Left ventricle myocardium inferior (tissue), 1 donor: Measurements from ENCODE around the gene SH2D3A. TPM values are rescaled to one million over a fixed set of nuclear protein-coding genes. Genes with fewer than 3 reads are reported as not detected.

Experiments
- DNase-seq: peaks from one replicate; pipeline ENCODE4 v3.0.0-alpha.2; 2020
- H3K27ac ChIP-seq: fragments of 200-600 bp; replicated peaks from 2 replicates; pipeline ENCODE4 v1.8.0; 2021
- H3K27me3 ChIP-seq: fragments of 200-600 bp; 2 replicates; pipeline ENCODE4 v1.8.0; 2021; ENCODE audit warnings: low read depth
- H3K36me3 ChIP-seq: fragments of 200-600 bp; 2 replicates; pipeline ENCODE4 v1.8.0; 2021
- H3K4me1 ChIP-seq: fragments of 200-600 bp; 2 replicates; pipeline ENCODE4 v1.8.0; 2021
- H3K4me3 ChIP-seq: fragments of 200-600 bp; 2 replicates; pipeline ENCODE4 v1.8.0; 2021; ENCODE audit warnings: mild to moderate bottlenecking, moderate library complexity
- H3K9me3 ChIP-seq: fragments of 200-600 bp; replicated peaks from 2 replicates; pipeline ENCODE4 v1.8.0; 2021
- intact Hi-C: fragments of 100-400 bp; cut with micrococcal nuclease; formaldehyde crosslinking; loops from one replicate; pipeline ENCODE4 v1.11.0; 2022
- total RNA-seq: library from RNA; stranded (reverse); fragmentation: NEBNext Ultra II Directional; extraction: Animal tissue kit (Norgen Biotek cat#: 25700); gene quantifications from one replicate; pipeline ENCODE4 v1.2.1, GENCODE V29; 2021
- TF ChIP-seq, protein P1 (sequence below): fragments of 200-600 bp; IDR thresholded peaks from 2 replicates; pipeline ENCODE4 v1.8.0; 2021; ENCODE audit warnings: antibody characterized with exemption, mild to moderate bottlenecking, borderline replicate concordance
- donor health status: DM: no; HTN: yes; CAD: no; lungs with severe emphysema.

The SH2D3A gene
- total RNA-seq, 1 donor from 2014 or later: 0.14 TPM

DNA sequence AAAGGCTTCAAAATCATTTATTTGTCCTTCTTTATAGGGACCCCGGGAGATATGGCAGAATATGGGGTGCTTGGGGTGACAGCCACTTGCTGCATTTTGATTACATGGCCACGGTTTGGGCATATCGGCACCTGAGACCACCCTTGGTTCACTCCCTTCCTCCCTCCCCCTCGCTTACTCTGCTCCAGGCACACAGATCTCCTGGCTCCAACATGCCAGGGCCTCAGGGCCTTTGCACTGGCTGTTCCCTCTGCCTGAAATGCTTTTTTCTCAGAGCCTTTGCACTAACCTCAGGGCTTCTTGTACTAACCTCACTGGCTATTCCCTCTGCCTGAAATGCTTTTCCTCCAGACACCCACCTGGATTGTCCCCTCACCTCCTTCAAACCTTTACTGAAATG lies 29.0 kb upstream of the SH2D3A start:
- intact Hi-C loops: no loop called here
- Histone ChIP-seq H3K4me3 (no peak overlapping the region), H3K27me3 (peaks cover 71% of the 10 kb centered on the region), H3K36me3 (no peaks in the 10 kb centered on the region), H3K27ac (no peak overlapping the region), H3K9me3 (peaks cover 15% of the 10 kb centered on the region), H3K4me1 (peaks cover 3% of the 10 kb centered on the region)
- TF ChIP-seq, protein P1, sequence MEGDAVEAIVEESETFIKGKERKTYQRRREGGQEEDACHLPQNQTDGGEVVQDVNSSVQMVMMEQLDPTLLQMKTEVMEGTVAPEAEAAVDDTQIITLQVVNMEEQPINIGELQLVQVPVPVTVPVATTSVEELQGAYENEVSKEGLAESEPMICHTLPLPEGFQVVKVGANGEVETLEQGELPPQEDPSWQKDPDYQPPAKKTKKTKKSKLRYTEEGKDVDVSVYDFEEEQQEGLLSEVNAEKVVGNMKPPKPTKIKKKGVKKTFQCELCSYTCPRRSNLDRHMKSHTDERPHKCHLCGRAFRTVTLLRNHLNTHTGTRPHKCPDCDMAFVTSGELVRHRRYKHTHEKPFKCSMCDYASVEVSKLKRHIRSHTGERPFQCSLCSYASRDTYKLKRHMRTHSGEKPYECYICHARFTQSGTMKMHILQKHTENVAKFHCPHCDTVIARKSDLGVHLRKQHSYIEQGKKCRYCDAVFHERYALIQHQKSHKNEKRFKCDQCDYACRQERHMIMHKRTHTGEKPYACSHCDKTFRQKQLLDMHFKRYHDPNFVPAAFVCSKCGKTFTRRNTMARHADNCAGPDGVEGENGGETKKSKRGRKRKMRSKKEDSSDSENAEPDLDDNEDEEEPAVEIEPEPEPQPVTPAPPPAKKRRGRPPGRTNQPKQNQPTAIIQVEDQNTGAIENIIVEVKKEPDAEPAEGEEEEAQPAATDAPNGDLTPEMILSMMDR: no peak
- no peak for DNase-seq

DNA sequence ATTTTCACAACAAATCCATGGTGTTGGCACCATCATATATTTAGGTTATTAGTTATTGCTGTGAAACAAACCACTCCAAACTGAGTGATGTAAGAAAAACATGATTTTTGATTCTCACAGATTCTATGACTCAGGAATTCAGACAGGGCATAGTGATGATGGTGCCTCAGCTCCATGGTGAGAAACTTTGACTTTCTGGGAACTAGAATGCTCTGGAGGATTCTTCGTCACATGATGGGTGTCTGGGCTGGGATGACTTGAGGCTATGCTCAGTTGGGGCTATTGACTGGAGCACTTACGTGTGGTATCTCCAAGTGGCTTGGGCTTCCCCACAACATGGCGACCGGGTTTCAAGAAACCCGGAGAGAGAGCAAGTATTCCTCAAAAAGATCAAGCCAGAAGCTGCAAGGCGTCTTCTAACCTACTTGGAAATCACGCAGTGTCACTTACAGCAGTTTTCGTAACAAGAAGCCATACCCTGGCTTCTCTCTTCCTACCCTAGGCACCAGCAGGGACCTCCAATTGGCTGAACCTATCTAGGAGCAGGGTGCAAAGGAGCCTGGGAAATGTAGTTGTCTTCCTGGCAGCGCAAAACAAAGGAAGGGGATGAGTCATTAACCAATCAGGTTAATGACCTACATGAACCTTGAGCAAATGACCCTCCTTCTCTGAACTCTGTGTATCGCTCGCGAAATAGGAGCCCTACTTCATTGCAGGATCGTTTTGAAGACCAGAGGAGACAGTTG lies 27.6 kb upstream of the SH2D3A start:
- no peak overlapping the region for H3K4me3 ChIP-seq
- intact Hi-C loops: no loop called here
- H3K27me3 ChIP-seq: peaks cover 67% of the 10 kb centered on the region
- H3K4me1 ChIP-seq: no peaks in the 10 kb centered on the region
- DNase-seq: no peak
- TF ChIP-seq, protein P1: no peak
- no peaks in the 10 kb centered on the region for H3K36me3 ChIP-seq
- peaks cover 15% of the 10 kb centered on the region for H3K9me3 ChIP-seq
- no peak overlapping the region for H3K27ac ChIP-seq

DNA sequence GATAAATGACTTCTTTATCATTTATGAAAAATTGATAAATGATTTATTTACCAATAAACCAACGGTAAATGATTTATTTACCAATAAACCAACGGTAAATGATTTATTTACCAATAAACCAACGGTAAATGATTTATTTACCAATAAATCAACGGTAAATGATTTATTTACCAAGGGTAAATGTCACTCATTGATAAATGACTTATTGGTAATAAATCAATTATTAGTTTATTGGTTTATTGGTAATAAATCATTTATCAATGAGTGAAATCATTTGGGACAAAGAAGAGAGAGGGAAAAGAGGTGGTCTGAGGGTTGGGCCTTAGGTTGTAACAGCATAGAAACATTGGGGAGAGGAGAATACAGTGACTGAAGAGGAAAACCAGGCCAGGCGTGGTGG lies 26.7 kb upstream of the SH2D3A start:
- intact Hi-C loops: no loop called here
- Histone ChIP-seq H3K36me3 (no peaks in the 10 kb centered on the region), H3K27me3 (peaks cover 58% of the 10 kb centered on the region), H3K27ac (no peak overlapping the region), H3K4me3 (no peak overlapping the region), H3K4me1 (no peaks in the 10 kb centered on the region), H3K9me3 (peaks cover 15% of the 10 kb centered on the region)
- DNase-seq: no peak
- TF ChIP-seq, protein P1: no peak

DNA sequence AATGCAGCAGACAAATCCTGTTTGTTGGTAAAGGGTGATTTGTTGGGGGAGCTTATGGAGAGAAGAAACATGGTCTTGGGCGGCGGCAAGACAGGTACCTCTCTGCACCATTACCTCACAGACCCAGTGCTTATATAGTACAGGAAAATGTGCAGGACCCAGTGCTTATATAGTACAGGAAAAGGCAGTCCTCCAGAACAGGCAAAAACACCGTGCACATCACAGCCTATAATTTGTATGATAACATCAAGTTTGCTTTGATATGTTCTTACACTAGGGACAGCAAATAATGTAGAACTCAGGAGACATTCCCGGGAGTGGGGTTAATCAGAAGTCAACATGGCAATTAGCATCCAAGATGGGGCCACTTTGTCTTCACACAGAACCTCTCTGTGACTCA lies 26.2 kb upstream of the SH2D3A start:
- no peak overlapping the region for H3K27ac ChIP-seq
- H3K4me1 ChIP-seq: no peaks in the 10 kb centered on the region
- intact Hi-C loops: no loop called here
- H3K36me3 ChIP-seq: no peaks in the 10 kb centered on the region
- TF ChIP-seq, protein P1: no peak
- peaks cover 15% of the 10 kb centered on the region for H3K9me3 ChIP-seq
- H3K27me3 ChIP-seq: peaks cover 53% of the 10 kb centered on the region
- H3K4me3 ChIP-seq: no peak overlapping the region
- DNase-seq: no peak

DNA sequence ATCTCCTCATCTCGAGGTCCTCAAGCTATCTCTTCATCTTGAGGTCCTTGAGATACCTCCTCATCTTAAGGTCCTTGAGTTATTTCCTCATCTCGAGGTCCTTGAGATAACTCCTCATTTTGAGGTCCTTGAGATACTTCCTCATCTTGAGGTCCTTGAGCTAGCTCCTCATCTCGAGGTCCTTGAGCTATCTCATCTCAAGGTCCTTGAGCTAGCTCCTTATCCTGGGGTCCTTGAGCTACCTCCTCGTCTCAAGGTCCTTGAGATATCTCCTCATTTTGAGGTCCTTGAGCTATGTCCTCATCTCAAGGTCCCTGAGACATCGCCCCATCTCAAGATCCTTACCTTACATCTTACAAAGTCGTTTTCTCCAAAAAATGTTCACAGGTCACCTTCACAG lies 24.0 kb upstream of the SH2D3A start:
- Histone ChIP-seq H3K4me3 (no peak overlapping the region), H3K36me3 (no peaks in the 10 kb centered on the region), H3K27ac (no peak overlapping the region), H3K27me3 (peaks cover 47% of the 10 kb centered on the region), H3K9me3 (peaks cover 15% of the 10 kb centered on the region), H3K4me1 (no peaks in the 10 kb centered on the region)
- DNase-seq: no peak
- intact Hi-C loops: no loop called here
- TF ChIP-seq, protein P1: no peak
